Spleen (tissue), 11 donors: ENCODE results near the gene WDR7. TPM values are rescaled to one million over a fixed set of nuclear protein-coding genes. Genes with fewer than 3 reads are reported as not detected.

Experiments used
- DNase-seq: peaks from one replicate; pipeline ENCODE4 v3.0.0-alpha.2; 2020
- H3K27ac ChIP-seq, 8 donors: fragments of 200-600 bp; sonication (generic) in 7 of 8; 1 replicate in 4 of 8; 2 replicates in 4 of 8; pipeline versions ENCODE4 v1.5.0 to v1.8.0; 2016 to 2021; ENCODE audit warnings: inconsistent platforms in 4 of 8, mild to moderate bottlenecking in 4 of 8, moderate library complexity in 1 of 8
- H3K27me3 ChIP-seq, 7 donors: fragments of 200-600 bp; sonication (generic) in 6 of 7; replicated peaks in 1 of 7; 1 replicate in 4 of 7; 2 replicates in 3 of 7; pipeline versions ENCODE4 v1.5.0 to v1.8.0; 2016 to 2021; ENCODE audit warnings: inconsistent platforms in 3 of 7, mild to moderate bottlenecking in 1 of 7
- H3K36me3 ChIP-seq, 6 donors: fragments of 200-600 bp; sonication (generic) in 5 of 6; 1 replicate in 4 of 6; 2 replicates in 2 of 6; pipeline versions ENCODE4 v1.5.0 to v1.8.0; 2016 to 2021; ENCODE audit warnings: inconsistent platforms in 2 of 6
- H3K4me1 ChIP-seq, 6 donors: fragments of 200-600 bp; sonication (generic) in 5 of 6; 1 replicate in 3 of 6; 2 replicates in 3 of 6; pipeline versions ENCODE4 v1.5.0 to v1.8.0; 2016 to 2021; ENCODE audit warnings: inconsistent platforms in 3 of 6
- H3K4me3 ChIP-seq, 8 donors: fragments of 200-600 bp; sonication (generic) in 7 of 8; 1 replicate in 4 of 8; 2 replicates in 4 of 8; pipeline versions ENCODE4 v1.5.0 to v1.8.0; 2016 to 2021; ENCODE audit warnings: inconsistent platforms in 4 of 8, mild to moderate bottlenecking in 4 of 8, moderate library complexity in 2 of 8
- H3K9me3 ChIP-seq, 8 donors: fragments of 200-600 bp; sonication (generic) in 7 of 8; 1 replicate in 4 of 8; 2 replicates in 4 of 8; pipeline versions ENCODE4 v1.5.0 to v1.8.0; 2016 to 2021; ENCODE audit warnings: inconsistent platforms in 4 of 8
- POLR2A ChIP-seq, 3 donors: fragments of 450-650 bp; IDR thresholded peaks; one replicate each; pipeline ENCODE4 v1.5.1; 2017; ENCODE audit warnings: antibody characterized with exemption in 3 of 3, mild to moderate bottlenecking in 1 of 3
- POLR2AphosphoS5 ChIP-seq, 3 donors: sonication (generic); formaldehyde crosslinking; IDR thresholded peaks; one replicate each; pipeline ENCODE4 v1.5.1; 2017; ENCODE audit warnings: antibody characterized with exemption in 3 of 3
- WGBS, 5 donors: extraction: QIAGEN DNeasy Blood & Tissue Kit in 3 of 5; methylation state at CpG; one replicate each; pipeline versions ENCODE4 v1.1.5 to v1.1.7; 2013 to 2018; 5-methylcytosine and 5-hydroxymethylcytosine counted together
- intact Hi-C: fragments of 100-400 bp; cut with DNase I; formaldehyde crosslinking; loops from one replicate; pipeline ENCODE4 v1.15.0; 2023; ENCODE audit warnings: low total_unique reads
- polyA plus RNA-seq, 3 donors: library from polyadenylated mRNA; stranded (reverse); fragments of 200-250 nt; gene quantifications; one replicate each; pipeline ENCODE4 v1.2.1, GENCODE V29; 2013
- total RNA-seq, 7 donors: library from RNA; depleted of rRNA in 3 of 7; stranded (reverse); fragments of >200 nt in 3 of 7; fragmentation: NEBNext Ultra II Directional in 4 of 7; extraction: Animal tissue kit (Norgen Biotek cat#: 25700) in 4 of 7; gene quantifications; one replicate each; pipeline versions ENCODE4 v1.1.0 to v1.2.1, GENCODE V29; 2016 to 2021
- TF ChIP-seq, protein P1 (sequence below), 11 experiments: fragments of 200-600 bp in 7 of 11; fragments of 450-650 bp in 4 of 11; sonication (generic) in 4 of 11; IDR thresholded peaks in 8 of 11; conservative IDR thresholded peaks in 3 of 11; 1 replicate in 7 of 11; 2 replicates in 4 of 11; pipeline versions ENCODE4 v1.4.0 to v1.8.0; 2016 to 2021; ENCODE audit warnings: antibody characterized with exemption in 11 of 11, inconsistent platforms in 4 of 11, mild to moderate bottlenecking in 1 of 11
- donor health status: healthy with polysubstance abuse.
- donor health status: DM: no; HTN: no; CAD: no; lungs with moderate emphysema.
- donor health status: DM: no; HTN: no; CAD: no.
- donor health status: Bipolar disorder and iron deficiency.
- donor health status: healthy.
- donor health status: DM: no; HTN: no; CAD: no.
- donor health status: DM: yes; HTN: yes; CAD: no.

WDR7 gene
- total and polyA plus RNA-seq, 10 donors = 2.8 to 55.9 (median 42.8) TPM

DNA sequence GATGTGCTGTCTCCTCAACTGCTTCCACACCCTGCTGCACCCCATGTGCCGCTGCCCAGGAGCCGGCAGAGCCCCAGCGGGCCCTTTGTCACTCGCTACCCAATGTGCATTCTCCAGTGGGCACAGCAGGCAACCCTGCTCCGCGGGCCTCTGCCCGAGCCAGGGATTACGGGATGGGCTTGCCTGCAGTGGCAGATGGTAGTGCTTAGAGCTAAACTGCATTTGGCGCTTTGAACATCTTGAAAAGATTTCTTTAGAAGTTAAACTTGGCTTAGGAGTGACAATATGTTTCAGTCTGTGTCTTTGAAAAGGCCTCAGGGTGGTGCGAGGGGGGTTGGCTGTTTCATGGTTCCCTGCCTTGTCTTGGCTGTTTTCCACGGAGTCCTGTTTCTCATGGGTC, 411.7 kb downstream of the WDR7 start:
- Histone ChIP-seq H3K27me3 (peaks cover 0 to 70% (median 4%) of the 10 kb centered on the region in 7 donors), H3K27ac (no peak overlapping the region), H3K9me3 (no peaks in the 10 kb centered on the region), H3K36me3 (no peaks in the 10 kb centered on the region), H3K4me1 (no peaks in the 10 kb centered on the region), H3K4me3 (no peak overlapping the region)
- no peak for DNase-seq
- TF ChIP-seq POLR2A (IDR thresholded peaks at IDR 0.05) (no peak), POLR2AphosphoS5 (IDR thresholded peaks at IDR 0.05) (no peak)
- TF ChIP-seq, protein P1, sequence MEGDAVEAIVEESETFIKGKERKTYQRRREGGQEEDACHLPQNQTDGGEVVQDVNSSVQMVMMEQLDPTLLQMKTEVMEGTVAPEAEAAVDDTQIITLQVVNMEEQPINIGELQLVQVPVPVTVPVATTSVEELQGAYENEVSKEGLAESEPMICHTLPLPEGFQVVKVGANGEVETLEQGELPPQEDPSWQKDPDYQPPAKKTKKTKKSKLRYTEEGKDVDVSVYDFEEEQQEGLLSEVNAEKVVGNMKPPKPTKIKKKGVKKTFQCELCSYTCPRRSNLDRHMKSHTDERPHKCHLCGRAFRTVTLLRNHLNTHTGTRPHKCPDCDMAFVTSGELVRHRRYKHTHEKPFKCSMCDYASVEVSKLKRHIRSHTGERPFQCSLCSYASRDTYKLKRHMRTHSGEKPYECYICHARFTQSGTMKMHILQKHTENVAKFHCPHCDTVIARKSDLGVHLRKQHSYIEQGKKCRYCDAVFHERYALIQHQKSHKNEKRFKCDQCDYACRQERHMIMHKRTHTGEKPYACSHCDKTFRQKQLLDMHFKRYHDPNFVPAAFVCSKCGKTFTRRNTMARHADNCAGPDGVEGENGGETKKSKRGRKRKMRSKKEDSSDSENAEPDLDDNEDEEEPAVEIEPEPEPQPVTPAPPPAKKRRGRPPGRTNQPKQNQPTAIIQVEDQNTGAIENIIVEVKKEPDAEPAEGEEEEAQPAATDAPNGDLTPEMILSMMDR (IDR thresholded peaks at IDR 0.05 in 8 of 11, conservative IDR thresholded peaks at IDR 0.05 in 3 of 11) = no peak
- intact Hi-C loops = no loop called here
- WGBS, 5 donors = 80 to 90% (median 87%) methylated on average over 11 of the region's 11 CpGs

- no peaks in the 10 kb centered on the region for H3K36me3 ChIP-seq
- H3K27me3 ChIP-seq = peaks cover 0 to 62% (median 0%) of the 10 kb centered on the region in 7 donors
- no peak overlapping the region for H3K27ac ChIP-seq
- H3K4me3 ChIP-seq = no peak overlapping the region
- no peaks in the 10 kb centered on the region for H3K9me3 ChIP-seq
- WGBS, 5 donors = 80 to 94% (median 88%) methylated on average over 3 of the region's 3 CpGs
- TF ChIP-seq POLR2AphosphoS5 (IDR thresholded peaks at IDR 0.05) (no peak), POLR2A (IDR thresholded peaks at IDR 0.05) (no peak)
- TF ChIP-seq, protein P1 (IDR thresholded peaks at IDR 0.05 in 8 of 11, conservative IDR thresholded peaks at IDR 0.05 in 3 of 11) = no peak
- intact Hi-C loops = no loop called here
- DNase-seq = no peak
- H3K4me1 ChIP-seq = no peaks in the 10 kb centered on the region
Observed at GRCh38 chr18:57063601-57064103, 412.5 kb downstream of the WDR7 start.

GRCh38 chr18:57073501-57074187, 422.5 kb downstream of the WDR7 start:
- no peak overlapping the region for H3K27ac ChIP-seq
- intact Hi-C loops = no loop called here
- no peak overlapping the region for H3K4me3 ChIP-seq
- no peaks in the 10 kb centered on the region for H3K36me3 ChIP-seq
- H3K4me1 ChIP-seq = peaks cover 0 to 18% (median 8%) of the 10 kb centered on the region in 6 donors
- TF ChIP-seq POLR2AphosphoS5 (IDR thresholded peaks at IDR 0.05) (no peak), POLR2A (IDR thresholded peaks at IDR 0.05) (no peak)
- TF ChIP-seq, protein P1 (IDR thresholded peaks at IDR 0.05 in 8 of 11, conservative IDR thresholded peaks at IDR 0.05 in 3 of 11) = no peak
- no peak for DNase-seq
- WGBS, 5 donors = 47 to 63% (median 48%) methylated on average over 9 of the region's 9 CpGs
- H3K27me3 ChIP-seq = peaks cover 0 to 66% (median 5%) of the 10 kb centered on the region in 7 donors
- H3K9me3 ChIP-seq = no peaks in the 10 kb centered on the region

DNA sequence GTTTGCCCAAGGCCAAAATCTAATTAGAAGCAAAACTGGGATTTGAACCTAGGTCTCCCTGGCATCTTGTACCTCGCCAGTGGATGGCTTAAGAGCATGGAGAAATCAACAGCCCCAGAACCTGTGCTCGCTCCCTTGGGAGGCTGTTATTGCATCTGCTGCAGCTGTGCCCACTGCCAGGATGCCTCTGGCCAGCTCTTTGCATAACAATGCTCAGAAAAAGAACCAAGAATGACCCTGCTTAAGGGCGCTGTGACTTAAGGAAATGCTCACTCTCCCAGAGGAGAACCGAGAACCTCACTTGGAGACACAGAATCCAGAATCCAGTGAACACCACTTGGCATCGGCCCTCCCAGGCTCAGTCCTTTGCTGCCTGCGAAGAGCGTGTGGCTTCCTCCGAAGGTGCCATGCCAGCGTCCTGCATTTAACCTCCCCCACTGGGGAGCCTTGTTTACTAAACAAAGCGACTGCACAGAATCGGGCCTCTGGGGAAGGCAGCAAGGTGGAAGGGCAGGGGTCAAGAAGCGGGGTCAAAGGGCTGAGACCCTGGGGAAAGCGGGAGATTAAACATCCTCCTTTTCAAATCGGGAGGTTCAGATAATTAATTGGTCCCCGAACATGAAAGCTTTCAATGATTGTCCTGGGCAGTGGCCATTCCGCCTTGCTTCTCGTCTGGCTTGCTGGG, 424.7 kb downstream of the WDR7 start:
- intact Hi-C loops = no loop called here
- DNase-seq = no peak

More for the DNA sequence above, 424.7 kb downstream of the WDR7 start:
- TF ChIP-seq POLR2A (IDR thresholded peaks at IDR 0.05) = no peak
- TF ChIP-seq POLR2AphosphoS5 (IDR thresholded peaks at IDR 0.05) = no peak
- TF ChIP-seq, protein P1 (IDR thresholded peaks at IDR 0.05 in 8 of 11, conservative IDR thresholded peaks at IDR 0.05 in 3 of 11) = no peak
- Histone ChIP-seq H3K4me1 (peaks cover 0 to 19% (median 8%) of the 10 kb centered on the region in 6 donors), H3K9me3 (peaks cover 0 to 9% (median 0%) of the 10 kb centered on the region in 8 donors), H3K36me3 (no peaks in the 10 kb centered on the region), H3K27ac (no peak overlapping the region), H3K27me3 (peaks cover 0 to 88% (median 8%) of the 10 kb centered on the region in 7 donors), H3K4me3 (no peak overlapping the region)
- WGBS, 5 donors = 62 to 82% (median 75%) methylated on average over 16 to 17 of the region's 17 CpGs
